SW480 (cell line): Measurements from ENCODE around the gene GPC6.

Experiments used
- DNase-seq: peaks from one replicate; pipeline ENCODE4 v3.0.0-alpha.2; 2016; ENCODE audit warnings: low spot score

Gene GPC6

DNA sequence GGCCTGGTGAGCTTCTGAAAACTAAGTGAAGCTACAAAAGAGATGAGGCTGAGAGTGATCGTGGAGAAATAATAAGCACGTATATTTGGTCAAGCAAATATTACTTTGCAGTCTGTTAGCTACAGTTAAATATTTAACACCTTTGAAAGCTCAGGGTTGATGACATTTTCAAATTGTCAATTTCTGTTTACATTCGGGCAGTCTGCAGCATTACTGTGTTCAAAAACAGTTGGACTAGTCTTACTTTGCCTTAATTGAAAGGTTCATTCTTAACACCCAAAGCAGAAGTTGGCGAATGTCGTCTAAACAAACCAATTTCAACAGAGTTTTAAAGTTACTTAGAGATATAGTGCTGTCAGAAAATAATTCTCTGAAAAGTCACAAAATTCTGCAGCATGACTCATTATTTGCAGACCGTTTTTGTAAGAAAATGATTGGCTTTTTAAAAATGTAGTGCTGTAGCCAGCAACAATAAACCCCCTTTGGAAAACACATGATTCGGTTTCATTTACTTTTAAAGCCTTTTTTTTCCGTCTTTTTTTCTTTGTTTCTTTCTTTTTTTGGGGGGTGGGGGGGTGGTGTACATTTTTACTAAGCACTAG, 549.0 kb downstream of the GPC6 start:
- DNase-seq = no peak

DNA sequence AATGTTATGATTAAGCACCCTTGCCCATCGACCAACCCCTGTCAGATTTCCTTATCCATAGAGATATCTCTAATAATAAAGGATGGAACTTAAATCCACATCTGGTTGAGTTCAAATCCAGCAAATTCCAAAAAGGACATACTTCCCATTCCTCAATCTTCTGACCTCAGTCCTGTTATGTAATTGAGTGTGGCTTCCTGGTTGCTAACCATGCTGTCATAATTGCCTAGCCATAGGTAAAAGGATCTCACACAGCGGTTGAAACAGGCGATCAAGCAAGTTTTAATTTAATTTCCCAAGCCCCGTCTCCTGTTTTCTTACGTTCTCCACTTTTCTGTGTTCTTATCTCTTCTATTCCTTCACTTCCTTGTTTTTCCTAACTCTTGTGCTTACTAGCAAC, 550.3 kb downstream of the GPC6 start:
- no peak for DNase-seq

GRCh38 chr13:93777504-93777903, 550.9 kb downstream of the GPC6 start:
- no peak for DNase-seq

DNA sequence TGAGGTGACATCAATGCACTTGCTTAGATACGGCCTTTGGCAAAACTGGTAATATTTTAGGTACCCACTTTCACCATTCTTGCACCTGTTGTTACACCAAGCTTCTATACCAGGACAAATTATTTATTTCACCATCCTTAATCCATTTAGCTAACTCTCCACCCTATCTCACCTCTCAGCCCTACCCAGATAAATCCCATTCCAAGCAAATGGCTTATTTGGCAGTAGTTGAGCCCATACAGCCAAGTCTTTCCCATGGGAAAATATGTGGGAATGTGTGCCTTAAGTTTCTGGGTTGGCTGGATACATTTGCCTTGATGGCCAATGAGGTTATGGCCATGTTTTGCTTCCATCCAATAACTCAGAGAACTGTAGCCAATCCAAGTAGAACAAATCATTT, 551.9 kb downstream of the GPC6 start:
- no peak for DNase-seq

GRCh38 chr13:93784191-93784590, 557.6 kb downstream of the GPC6 start:
- DNase-seq = no peak

DNA sequence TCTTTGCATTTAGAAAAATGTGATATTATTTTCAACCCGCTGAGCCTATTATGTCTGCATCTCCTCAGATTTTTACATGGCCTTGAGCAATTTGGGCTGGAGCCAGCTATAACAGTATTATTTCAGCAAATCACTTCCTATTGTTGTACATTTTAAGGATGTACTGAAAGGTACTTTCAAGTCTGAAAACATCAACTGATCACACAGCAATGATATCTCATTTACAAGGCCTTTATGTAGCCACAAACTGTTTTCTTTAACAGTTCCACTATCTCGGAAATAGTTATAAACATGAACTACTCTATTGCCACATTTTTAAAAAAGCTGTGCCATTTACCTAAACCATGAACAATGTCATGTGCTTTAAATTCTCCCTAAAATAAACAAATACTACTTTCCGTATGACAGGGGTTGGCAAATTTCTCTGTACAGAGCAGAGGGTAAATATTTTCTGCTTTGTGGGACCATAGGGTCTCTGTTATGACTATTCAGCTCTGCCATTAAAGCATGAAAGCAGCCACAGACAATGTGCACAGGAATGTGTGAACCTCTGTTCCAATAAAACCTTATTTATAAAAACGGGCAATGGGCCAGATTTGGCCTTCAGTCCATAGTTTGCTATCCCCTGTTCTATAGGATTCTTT, 560.4 kb downstream of the GPC6 start:
- DNase-seq = no peak

DNA sequence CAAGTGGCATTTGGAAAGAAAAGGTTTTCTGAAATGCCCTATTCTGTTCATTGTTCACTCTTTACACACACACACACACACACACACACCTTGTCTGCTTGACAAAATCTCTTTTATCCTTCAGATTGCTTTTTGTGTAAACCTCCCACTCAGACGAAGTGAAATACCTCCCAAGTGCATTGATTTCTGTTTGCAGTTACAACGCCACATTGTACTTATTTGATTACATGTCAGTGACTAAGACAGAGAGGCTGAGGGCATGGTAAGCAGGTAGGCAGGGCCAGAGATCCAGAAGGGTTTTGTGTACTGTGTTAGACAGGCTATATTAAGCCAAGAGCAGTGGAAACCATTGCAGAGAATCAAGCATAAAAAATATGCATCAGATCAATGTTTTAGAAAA, 561.8 kb downstream of the GPC6 start:
- DNase-seq = no peak

DNA sequence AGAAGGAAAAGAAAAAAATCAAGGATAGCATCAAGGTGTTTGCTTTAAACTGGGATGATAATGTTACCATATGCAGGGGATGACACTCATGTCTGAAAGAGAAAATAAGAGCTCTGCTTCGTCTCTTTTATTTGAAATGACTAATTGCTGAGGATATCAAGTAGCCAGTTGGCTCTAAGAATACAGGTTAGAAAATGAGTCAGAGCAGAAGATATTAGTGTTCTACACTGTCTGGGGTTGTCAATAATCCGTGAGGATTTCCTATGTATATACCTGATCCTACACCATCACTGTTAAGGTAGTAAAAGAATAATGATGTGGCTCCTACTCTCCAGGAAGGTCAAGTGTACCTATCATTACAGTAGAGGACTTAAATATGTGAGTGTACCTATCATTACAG, 562.5 kb downstream of the GPC6 start:
- DNase-seq = no peak

DNA sequence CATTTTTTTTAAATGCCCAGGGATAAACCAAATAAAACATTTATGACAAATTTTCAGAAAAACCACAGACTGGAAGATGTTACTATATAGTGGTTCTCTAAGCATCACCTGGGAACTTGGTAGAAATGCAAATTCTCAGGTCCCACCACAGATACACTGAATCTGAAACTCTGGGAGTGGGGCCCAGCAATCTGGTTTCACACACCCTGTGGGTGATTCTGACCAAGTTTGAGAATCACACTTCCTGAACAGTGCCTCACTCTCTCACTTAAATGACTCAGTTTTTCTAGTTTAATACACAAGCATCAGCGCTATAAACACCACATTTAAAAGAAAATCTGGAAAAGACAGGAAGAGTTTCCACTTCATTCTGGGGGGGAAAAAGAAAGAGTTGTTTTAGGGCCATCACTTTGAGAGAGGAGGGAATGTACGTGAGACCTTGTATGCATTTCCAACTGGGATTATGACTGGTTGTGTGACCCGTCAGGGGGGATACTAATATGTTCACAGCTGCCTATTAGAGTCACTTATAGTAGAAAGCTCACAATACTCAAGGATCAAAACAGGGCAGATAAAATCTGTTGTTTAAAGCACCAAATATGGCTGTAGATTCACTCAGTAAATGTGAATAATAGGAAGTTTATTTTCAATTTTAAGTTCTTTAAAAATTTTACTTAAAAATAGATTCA, 567.7 kb downstream of the GPC6 start:
- no peak for DNase-seq

- no peak for DNase-seq
Measured at GRCh38 chr13:93797463-93797862, 570.9 kb downstream of the GPC6 start.

DNA sequence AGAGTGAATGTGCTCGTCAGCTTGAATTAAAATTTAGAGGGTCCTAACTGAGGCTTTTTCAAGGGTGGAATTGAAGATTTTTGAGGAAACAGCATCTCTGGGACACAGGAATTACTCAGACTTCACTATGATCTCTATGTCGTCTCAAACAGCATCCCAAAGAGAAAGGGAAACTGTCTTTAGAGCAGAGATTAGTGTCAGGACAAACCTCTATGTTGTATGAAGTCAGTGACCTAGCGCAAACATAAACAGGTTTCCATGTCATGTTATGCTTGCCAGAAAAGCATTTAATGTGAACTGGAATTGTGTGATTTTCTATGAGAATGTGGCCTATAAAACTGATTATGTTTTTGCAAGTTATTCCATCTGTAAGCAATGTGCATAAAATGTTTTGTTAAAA, 573.7 kb downstream of the GPC6 start:
- no peak for DNase-seq

GRCh38 chr13:93805736-93806135, 579.1 kb downstream of the GPC6 start:
- no peak for DNase-seq

DNA sequence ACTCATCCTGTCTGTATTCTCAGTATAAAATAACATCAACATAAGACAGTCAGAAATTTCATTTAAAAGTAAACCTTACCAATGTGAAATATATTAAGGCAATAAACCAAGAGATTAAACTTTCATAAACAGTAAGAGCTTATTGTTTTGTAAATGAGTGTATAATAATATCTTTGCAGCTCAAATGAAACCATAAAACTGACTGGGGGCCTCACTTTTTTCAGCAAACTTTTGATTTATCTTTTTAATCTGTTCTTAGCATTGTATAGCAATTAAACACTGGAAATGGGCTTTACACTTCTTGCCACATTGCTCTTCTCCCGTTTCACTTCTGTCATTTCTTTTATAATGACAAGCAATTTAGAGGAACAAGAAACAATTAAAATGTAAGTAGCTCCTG, 580.3 kb downstream of the GPC6 start:
- DNase-seq = no peak

- DNase-seq = no peak
Measured at GRCh38 chr13:93810264-93810663, 583.7 kb downstream of the GPC6 start.

DNA sequence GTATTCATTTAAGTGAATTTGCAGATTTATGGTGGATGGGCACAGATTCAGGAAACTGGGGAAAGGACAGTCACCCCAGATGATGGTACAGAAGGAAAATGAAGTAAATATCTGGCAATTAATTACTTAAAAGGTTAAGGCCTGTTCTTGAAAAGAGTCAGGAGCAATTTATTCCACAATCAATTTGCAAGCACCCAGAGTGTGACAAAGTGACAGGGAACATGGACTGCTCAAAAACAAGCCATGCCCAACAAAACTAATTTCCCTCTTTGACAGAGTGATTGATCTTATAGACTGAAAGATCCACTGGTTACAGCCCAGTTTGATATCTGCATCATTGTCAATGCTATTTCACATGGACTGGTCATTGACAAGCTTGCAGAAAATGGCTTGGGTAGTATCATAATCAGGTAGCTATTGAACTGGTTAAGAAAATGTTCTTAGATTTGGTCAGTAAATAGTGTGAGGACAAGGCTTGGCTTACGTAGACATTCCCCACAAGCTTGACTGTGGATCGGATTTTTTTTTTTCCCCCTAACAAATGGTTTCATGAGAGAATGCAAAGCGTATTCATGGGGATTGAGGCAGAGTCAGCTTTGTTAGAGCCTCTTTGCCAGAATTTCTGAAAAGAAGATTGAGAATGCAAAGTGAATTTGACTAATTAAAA, 584.6 kb downstream of the GPC6 start:
- DNase-seq = no peak

DNA sequence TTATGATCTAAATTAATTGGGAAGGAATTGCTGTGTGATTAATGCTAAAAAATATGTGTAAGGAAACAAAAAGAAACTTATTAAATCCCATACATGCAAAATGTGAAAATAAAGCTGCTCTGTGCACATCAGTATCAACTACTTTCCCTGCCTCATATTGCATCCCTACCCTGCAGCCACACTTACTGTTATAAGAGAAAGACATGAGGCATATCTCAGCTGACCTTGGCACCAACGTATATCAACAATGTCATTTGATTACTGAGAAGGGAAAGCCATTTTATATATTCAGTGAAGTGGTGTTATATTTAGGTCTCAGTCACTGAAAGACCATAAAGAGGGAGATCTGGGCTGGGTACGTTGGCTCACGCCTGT, 585.1 kb downstream of the GPC6 start:
- DNase-seq = no peak

GRCh38 chr13:93814658-93815057, 588.1 kb downstream of the GPC6 start:
- DNase-seq = no peak

DNA sequence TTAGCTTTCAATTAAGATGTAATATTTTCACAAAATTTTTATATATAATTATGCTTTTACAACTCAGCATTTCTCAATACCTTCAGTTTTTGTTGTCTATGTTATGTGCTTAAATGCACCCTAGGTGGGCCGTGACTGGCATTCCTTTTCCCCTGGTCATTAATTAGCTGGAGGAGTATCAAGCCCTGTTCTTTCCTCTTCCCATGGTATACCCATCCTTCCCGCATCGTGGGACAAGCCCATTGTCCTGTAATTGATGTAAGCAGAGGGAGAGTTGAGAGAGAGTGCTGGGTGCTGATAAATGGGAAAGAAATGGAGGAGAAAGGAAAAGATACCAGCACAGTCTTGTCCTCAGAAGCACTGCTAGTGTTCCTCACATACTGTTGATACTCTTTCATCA, 591.7 kb downstream of the GPC6 start:
- DNase-seq = no peak

DNA sequence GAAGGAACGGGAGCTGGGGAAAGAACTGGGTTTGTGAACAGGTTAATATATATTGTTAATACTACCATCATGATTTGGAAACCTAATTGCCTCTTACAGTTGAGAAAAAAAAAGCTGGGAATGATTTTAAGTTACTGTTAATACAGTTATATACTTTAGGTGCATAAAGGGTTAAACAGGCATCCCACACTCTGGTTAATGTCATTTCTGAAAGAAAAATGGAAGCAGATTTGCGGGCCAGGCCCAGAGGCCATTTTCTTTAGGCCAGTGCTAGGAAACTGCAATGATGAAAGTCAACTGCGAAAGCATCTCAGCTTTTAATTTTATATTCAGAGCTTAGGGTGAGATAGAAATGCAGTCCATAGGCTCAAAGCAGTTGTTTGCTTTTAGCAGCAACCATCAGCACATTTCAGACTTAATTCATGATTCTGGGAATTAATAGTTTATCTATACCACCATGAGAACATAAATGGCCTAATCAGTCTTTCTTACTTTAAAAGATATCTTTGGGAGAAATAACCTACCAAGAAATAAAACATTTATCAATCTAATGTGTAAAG, 592.8 kb downstream of the GPC6 start:
- no peak for DNase-seq

- no peak for DNase-seq
Measured at GRCh38 chr13:93824286-93824685, 597.7 kb downstream of the GPC6 start.

DNA sequence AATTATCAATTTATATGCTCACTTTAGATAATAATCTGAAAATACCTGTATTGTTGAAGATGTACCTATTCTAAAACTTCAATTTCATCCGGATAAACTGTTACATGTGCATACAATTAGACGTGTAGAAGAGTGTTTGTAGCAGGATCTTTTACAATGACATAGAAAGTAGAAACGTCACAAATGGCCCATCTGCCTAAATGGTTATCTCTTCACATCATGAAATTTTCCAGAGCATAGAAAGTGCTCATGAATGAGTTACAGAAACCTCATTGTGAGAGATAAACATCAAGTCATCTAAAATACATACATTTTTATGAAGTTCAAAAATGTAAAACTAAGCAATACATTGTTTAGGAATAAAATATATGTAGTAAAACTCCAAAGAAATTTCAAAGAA, 607.4 kb downstream of the GPC6 start:
- DNase-seq = no peak

GRCh38 chr13:93843082-93843481, 616.5 kb downstream of the GPC6 start:
- no peak for DNase-seq

- no peak for DNase-seq
Measured at GRCh38 chr13:93847162-93847561, 620.6 kb downstream of the GPC6 start.
